Measurements from ENCODE around the gene OR1E2.
"Not testable (repeated sequence)": the region's sequence is repeated elsewhere in the genome, so short reads cannot be mapped to it uniquely, and the experiment has no call there.

Gene OR1E2

DNA sequence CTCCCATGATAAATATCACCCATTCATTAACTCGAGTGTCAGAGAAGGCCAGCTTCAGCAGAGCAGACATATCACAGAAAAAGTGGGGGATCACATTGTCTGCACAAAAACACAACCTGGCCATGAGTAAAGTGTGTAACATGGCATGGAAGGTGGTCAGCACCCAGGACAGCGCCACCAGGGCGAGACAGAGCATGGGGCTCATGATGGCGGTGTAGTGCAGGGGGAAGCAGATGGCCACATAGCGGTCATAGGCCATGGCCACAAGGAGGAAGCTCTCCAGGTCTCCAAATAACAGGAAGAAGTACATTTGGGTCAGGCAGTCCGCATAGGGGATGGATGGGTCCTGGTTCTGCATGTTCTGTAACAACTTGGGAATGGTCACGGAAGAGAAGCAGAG, 35.8 kb downstream of the OR1E2 start:
- DNase-seq (ENCODE audit: low read depth) = not testable (repeated sequence)

DNA sequence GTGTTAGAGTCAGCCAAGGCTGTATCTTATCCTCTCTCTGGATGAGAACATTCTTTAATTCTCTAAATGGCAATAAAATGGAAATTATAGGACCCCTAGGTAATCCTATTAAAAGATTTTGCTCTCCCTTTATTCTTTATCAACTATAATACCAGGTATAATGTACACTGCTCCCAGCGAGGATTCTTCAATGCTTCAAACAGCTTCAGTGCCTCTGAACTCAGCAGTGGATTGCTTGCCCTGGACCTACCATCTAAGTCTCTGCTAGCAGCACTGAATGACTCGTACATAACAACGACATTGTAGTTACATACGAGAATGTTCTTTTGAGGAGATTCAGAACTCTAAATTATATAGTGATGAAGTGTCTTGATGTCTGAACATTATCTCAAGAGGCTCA, 43.9 kb downstream of the OR1E2 start:
- no peak for DNase-seq (ENCODE audit: low read depth)

DNA sequence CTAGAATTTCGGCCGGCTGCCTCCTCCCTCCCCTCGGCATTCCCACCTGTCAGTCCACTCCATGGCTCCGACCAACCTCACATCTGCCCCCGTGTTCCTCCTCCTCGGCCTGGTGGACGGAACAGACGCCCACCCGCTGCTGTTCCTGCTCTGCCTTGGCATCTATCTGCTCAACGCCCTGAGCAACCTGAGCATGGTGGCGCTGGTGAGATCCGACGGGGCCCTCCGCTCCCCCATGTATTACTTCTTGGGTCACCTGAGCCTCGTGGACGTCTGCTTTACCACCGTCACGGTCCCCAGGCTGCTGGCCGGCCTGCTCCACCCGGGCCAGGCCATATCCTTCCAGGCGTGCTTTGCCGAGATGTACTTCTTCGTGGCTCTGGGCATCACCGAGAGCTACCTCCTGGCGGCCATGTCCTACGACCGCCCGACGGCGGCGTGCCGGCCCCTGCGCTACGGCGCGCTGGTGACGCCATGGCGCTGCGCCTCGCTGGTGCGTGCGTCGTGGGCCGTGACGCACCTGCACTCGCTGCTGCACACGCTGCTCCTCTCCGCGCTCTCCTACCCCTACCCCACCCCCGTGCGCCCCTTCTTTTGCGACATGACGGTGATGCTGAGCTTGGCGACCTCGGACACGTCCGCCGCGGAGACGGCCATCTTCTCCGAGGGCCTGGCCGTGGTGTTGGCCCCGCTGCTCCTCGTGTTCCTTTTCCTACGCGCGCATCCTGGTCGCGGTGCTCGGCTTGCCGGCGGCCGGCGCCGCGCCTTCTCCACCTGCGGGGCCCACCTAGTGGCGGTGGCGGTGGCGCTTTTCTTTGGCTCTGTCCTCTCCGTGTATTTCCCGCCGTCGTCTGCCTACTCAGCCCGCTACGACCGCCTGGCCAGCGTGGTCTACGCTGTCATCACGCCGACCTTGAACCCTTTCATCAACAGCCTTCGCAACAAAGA, 47.5 kb downstream of the OR1E2 start, which contains the start of gene OR3A2:
OR3A2 (minus strand) TSS at position 440 of the 948 bp plus-strand sequence.
- no peak for DNase-seq (ENCODE audit: low read depth)

Measured in activated T-helper 1 cell treated with Interleukin-2 at 50 U/mL for 16 hours (primary cell).